Heart left ventricle (tissue), 16 donors: ENCODE measurements around the gene CBX5. TPM values are rescaled to one million over a fixed set of nuclear protein-coding genes. Genes with fewer than 3 reads are reported as not detected.
A peak's percentile ranks its signal among the peaks of the same experiment; 100 is the strongest.
"Not testable (repeated sequence)": the region's sequence is repeated elsewhere in the genome, so short reads cannot be mapped to it uniquely, and the experiment has no call there.

Experiments
- ATAC-seq, 4 donors: fragments of 200-7000 bp; cut with Tn5 transposase; one replicate each; pipeline ENCODE4 v1.9.1; 2020 to 2022; ENCODE audit warnings: moderate library complexity in 4 of 4, mild to moderate bottlenecking in 3 of 4, moderate number of reproducible peaks in 1 of 4
- DNase-seq, 5 donors: peaks; one replicate each; pipeline ENCODE4 v3.0.0-alpha.2; 2020
- H3K27ac ChIP-seq, 12 donors: fragments of 200-600 bp; sonication (generic) in 4 of 12; one replicate each; pipeline versions ENCODE4 v1.5.0 to v1.8.0; 2016 to 2022; ENCODE audit warnings: mild to moderate bottlenecking in 2 of 12
- H3K27me3 ChIP-seq, 9 donors: fragments of 200-600 bp; sonication (generic) in 2 of 9; one replicate each; pipeline versions ENCODE4 v1.5.1 to v1.8.0; 2016 to 2022; ENCODE audit warnings: mild to moderate bottlenecking in 3 of 9
- H3K36me3 ChIP-seq, 9 donors: fragments of 200-600 bp; sonication (generic) in 2 of 9; one replicate each; pipeline versions ENCODE4 v1.5.0 to v1.8.0; 2018 to 2022; ENCODE audit warnings: mild to moderate bottlenecking in 2 of 9
- H3K4me1 ChIP-seq, 12 donors: fragments of 200-600 bp; sonication (generic) in 4 of 12; one replicate each; pipeline versions ENCODE4 v1.5.0 to v1.8.0; 2016 to 2022; ENCODE audit warnings: mild to moderate bottlenecking in 3 of 12
- H3K4me3 ChIP-seq, 12 donors: fragments of 200-600 bp; sonication (generic) in 4 of 12; one replicate each; pipeline versions ENCODE4 v1.5.0 to v1.8.0; 2017 to 2022; ENCODE audit warnings: mild to moderate bottlenecking in 9 of 12, moderate library complexity in 4 of 12
- H3K9me3 ChIP-seq, 12 donors: fragments of 200-600 bp; sonication (generic) in 4 of 12; one replicate each; pipeline versions ENCODE4 v1.5.0 to v1.8.0; 2016 to 2022; ENCODE audit warnings: mild to moderate bottlenecking in 1 of 12
- CTCF ChIP-seq, 12 donors: fragments of 200-600 bp; sonication (generic) in 4 of 12; IDR thresholded peaks; one replicate each; pipeline versions ENCODE4 v1.5.0 to v1.8.0; 2018 to 2022; ENCODE audit warnings: antibody characterized with exemption in 12 of 12, mild to moderate bottlenecking in 5 of 12
- POLR2A ChIP-seq, 2 donors: fragments of 450-650 bp; IDR thresholded peaks; one replicate each; pipeline ENCODE4 v1.6.1; 2017; ENCODE audit warnings: antibody characterized with exemption in 2 of 2, mild to moderate bottlenecking in 2 of 2, moderate library complexity in 2 of 2
- WGBS, 4 donors: extraction: QIAGEN DNeasy Blood & Tissue Kit in 2 of 4; methylation state at CpG; one replicate each; pipeline versions ENCODE4 v1.1.5 to v1.1.7; 2013 to 2018; 5-methylcytosine and 5-hydroxymethylcytosine counted together
- intact Hi-C, 10 donors: fragments of 100-400 bp; cut with DNase I; formaldehyde crosslinking; loops; one replicate each; pipeline versions ENCODE4 v1.11.1 to v1.14.2; 2022
- long read RNA-seq, 3 donors: library from polyadenylated mRNA; unstranded; transcript quantifications; one replicate each; pipeline ENCODE4 v2.0.0, GENCODE V29; 2020 to 2021
- polyA plus RNA-seq, 2 donors: library from polyadenylated mRNA; stranded (reverse); fragments of 200-250 nt; gene quantifications; one replicate each; pipeline ENCODE4 v1.2.3, GENCODE V29; 2013
- total RNA-seq, 9 donors: library from RNA; depleted of rRNA in 2 of 9; stranded (reverse); fragments of >200 nt in 2 of 9; fragmentation: NEBNext Ultra II Directional in 3 of 9; extraction: Animal tissue kit (Norgen Biotek cat#: 25700) in 3 of 9; gene quantifications; one replicate each; pipeline versions ENCODE4 v1.1.0 to v1.2.4, GENCODE V29; 2016 to 2023
- donor health status: ischemic (EF 13 %, LVEDD 7.1; RV severe dilation, severe dysfunction).
- donor health status: healthy with polysubstance abuse.
- donor health status: DM: no; HTN: yes; CAD: no.
- donor health status: DM: no; HTN: no; CAD: no.
- donor health status: ischemic (EF 25% LVEDD 6.9; RV normal size, moderate dysfunction).
- donor health status: ischemic (EF 25% LVEDD 5.7; RV mildly dilated, moderate dysfunction).
- donor health status: healthy.
- donor health status: DM: yes; HTN: yes; CAD: no.
- donor health status: ischemic (EF 35%, LVEDD 5.7; RV mildly dilated, moderate dysfunction).
- donor health status: nonischemic (EF 11% LVEDD 7.7; RV severe dilation, severe dysfunction).
- donor health status: DM: yes; HTN: yes; CAD: no.
- donor health status: PGD.
- donor health status: ischemic (EF 29% LVEDD 5.4; RV normal size, mild dysfunction).
- donor health status: nonischemic (EF 23%, LVEDD 6.1; RV moderate dilation, normal function).

CBX5 gene
- total RNA-seq (10 to 100 TPM; 22.3 to 59.5 (median 49.4) TPM), polyA plus RNA-seq (10 to 100 TPM; 18.4 to 32.1 TPM)
- long read RNA-seq, donor 1, full-length matches to known transcripts = 24 of 34 reads
- long read RNA-seq, donor 1, partial matches to known transcripts = 2 of 34 reads
- long read RNA-seq, donor 1, other reads (novel, unspliced or antisense) = 8 of 34 reads
- long read RNA-seq, donor 2, full-length matches to known transcripts = 61 of 72 reads
- long read RNA-seq, donor 2, partial matches to known transcripts = 1 of 72 reads
- long read RNA-seq, donor 2, other reads (novel, unspliced or antisense) = 10 of 72 reads
- long read RNA-seq, donor 3, full-length matches to known transcripts = 22 of 26 reads
- long read RNA-seq, donor 3, partial matches to known transcripts = 2 of 26 reads
- long read RNA-seq, donor 3, other reads (novel, unspliced or antisense) = 2 of 26 reads

- DNase-seq = peak; percentile 99 to 100 (median 99)
- Histone ChIP-seq H3K4me1 (peaks cover 9 to 60% (median 50%) of the 10 kb centered on the region in 12 donors), H3K36me3 (peaks cover 0 to 38% (median 35%) of the 10 kb centered on the region in 9 donors), H3K27ac (peak within 1 kb of the TSS; percentile 82 to 99 (median 94)), H3K4me3 (peak within 1 kb of the TSS; percentile 61 to 93 (median 79)), H3K9me3 (no peaks in the 10 kb centered on the region), H3K27me3 (no peaks in the 10 kb centered on the region)
- peak; percentile 87 to 92 (median 90) for ATAC-seq
- 0% methylated on average over 49 of the region's 49 CpGs for WGBS, 4 donors
- intact Hi-C loops = loop anchor here in 4 of 10 donors (1.0 to 10.0 kb wide), 6 partner anchors 19 to 77 kb away; partner anchors contain the start of gene COPZ1 (in 3 of the 4)
- TF ChIP-seq POLR2A (IDR thresholded peaks at IDR 0.05) (peak; percentile 44 to 88), CTCF (IDR thresholded peaks at IDR 0.05) (no peak)
These were observed at the start of gene CBX5 for GRCh38 chr12:54279632-54280467. TSS of gene CBX5 (minus strand) at chr12:54280122. CDS start at chr12:54257650, 22,472 bp downstream.

GRCh38 chr12:54328595-54329337, 48.8 kb upstream of the CBX5 start:
- 73 to 84% (median 77%) methylated on average over 6 of the region's 6 CpGs for WGBS, 4 donors
- DNase-seq (no peak), ATAC-seq (no peak)
- Histone ChIP-seq H3K9me3 (no peaks in the 10 kb centered on the region), H3K27ac (peak overlapping the region in 1 of 12 donors; percentile 47), H3K27me3 (no peaks in the 10 kb centered on the region), H3K4me3 (peak overlapping the region in 1 of 12 donors; percentile 10), H3K4me1 (peaks cover 0 to 66% (median 39%) of the 10 kb centered on the region in 12 donors), H3K36me3 (peaks cover 0 to 22% (median 8%) of the 10 kb centered on the region in 9 donors)
- TF ChIP-seq CTCF (IDR thresholded peaks at IDR 0.05) (no peak), POLR2A (IDR thresholded peaks at IDR 0.05) (no peak)
- intact Hi-C loops = loop anchor here in 4 of 10 donors (5.0 to 10.0 kb wide), 3 partner anchors 39 to 81 kb away; no protein-coding TSS in a partner anchor

DNA sequence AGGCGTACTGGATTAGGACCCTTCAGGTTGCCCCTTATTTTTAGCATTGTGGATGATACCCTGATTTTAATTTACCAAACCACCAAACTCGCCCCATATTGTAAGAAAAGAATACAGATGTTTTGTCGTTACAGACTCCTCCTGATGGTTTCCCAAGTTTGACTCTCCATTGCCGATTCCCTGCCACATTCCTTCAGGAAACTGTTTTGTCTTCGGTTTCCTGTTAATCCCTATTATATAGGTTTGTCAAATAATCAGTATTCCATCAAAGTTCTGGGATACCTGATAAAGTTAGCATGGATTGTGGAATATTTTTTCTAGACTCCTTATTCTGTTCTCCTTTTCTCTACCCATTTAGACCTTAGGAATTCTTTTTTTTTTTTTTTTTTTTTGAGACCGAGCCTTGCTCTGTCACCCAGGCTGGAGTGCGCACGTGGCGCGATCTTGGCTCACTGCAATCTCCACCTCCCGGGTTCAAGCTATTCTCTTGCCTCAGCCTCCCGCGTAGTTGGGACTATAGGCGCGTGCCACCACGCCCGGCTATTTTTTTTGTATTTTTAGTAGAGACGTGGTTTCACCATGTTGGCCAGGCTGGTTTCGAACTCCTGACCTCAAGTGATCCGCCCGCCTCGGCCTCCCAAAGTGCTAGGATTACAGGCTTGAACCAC, 45.7 kb upstream of the CBX5 start:
- Histone ChIP-seq H3K4me1 (peaks cover 0 to 55% (median 35%) of the 10 kb centered on the region in 12 donors), H3K27ac (peak overlapping the region in 11 of 12 donors; percentile 69 to 88 (median 83)), H3K36me3 (peaks cover 0 to 17% (median 6%) of the 10 kb centered on the region in 9 donors), H3K4me3 (peak overlapping the region; percentile 51 to 85 (median 75))
- H3K9me3 ChIP-seq, ATAC-seq, DNase-seq, H3K27me3 ChIP-seq: not testable (repeated sequence)
- intact Hi-C loops = loop anchor here in 6 of 10 donors (1.0 to 10.0 kb wide), 9 partner anchors 33 to 78 kb away; partner anchors contain the start of genes CBX5 (in 2 of the 6) and HNRNPA1 (in 2 of the 6)
- 44 to 57% (median 48%) methylated on average over 22 of the region's 22 CpGs for WGBS, 4 donors
